OCI-LY3 (cell line): ENCODE measurements around the gene SRPK2.

Source experiments
- CTCF ChIP-seq: fragments of 200-600, 300-600 bp; sonication (generic); IDR thresholded peaks from 2 replicates; pipeline ENCODE4 v1.5.1; 2014; ENCODE audit warnings: antibody characterized with exemption, low read length, low read depth
- EZH2phosphoT487 ChIP-seq: fragments of 200-600 bp; shearing (Covaris generic); IDR thresholded peaks from 2 replicates; pipeline ENCODE4 v1.6.1; 2018; ENCODE audit warnings: antibody characterized with exemption, mixed run types, low read depth

- TF ChIP-seq CTCF (no peak), EZH2phosphoT487 (no peak)
Observed at GRCh38 chr7:105136221-105136620, 252.5 kb downstream of the SRPK2 start.
